Keratinocyte (primary cell): ENCODE results near the gene PLD4. TPM values are rescaled to one million over a fixed set of nuclear protein-coding genes. Genes with fewer than 3 reads are reported as not detected.
"Not testable (repeated sequence)": the region's sequence is repeated elsewhere in the genome, so short reads cannot be mapped to it uniquely, and the experiment has no call there.

ENCODE experiments used
- DNase-seq: peaks from one replicate; pipeline ENCODE4 v3.0.0-alpha.2; 2011; ENCODE audit warnings: low read depth, missing footprints, low spot score
- FAIRE-seq: peaks from 2 replicates; lab custom pipeline; 2011; peaks lifted over from hg19 to GRCh38; lab: Jason Lieb, UNC
- H2AFZ ChIP-seq: 2 replicates; pipeline ENCODE4 v1.6.0; 2012; ENCODE audit warnings: low read length, control low read depth, inconsistent platforms; ENCODE audit not compliant: control insufficient read depth
- H3K27ac ChIP-seq: 2 replicates; pipeline ENCODE4 v1.5.1; 2011; ENCODE audit warnings: low read length; ENCODE audit not compliant: control insufficient read depth, insufficient read depth
- H3K27me3 ChIP-seq: 3 replicates; pipeline ENCODE4 v1.6.0; 2011; ENCODE audit warnings: low read length; ENCODE audit not compliant: control insufficient read depth, insufficient read depth; ENCODE audit errors: extremely low read depth
- H3K36me3 ChIP-seq, 2 experiments: 2 replicates in 1 of 2; 3 replicates in 1 of 2; pipeline ENCODE4 v1.5.1; 2011; ENCODE audit warnings: low read length in 2 of 2, mild to moderate bottlenecking in 1 of 2; ENCODE audit not compliant: control insufficient read depth in 2 of 2, insufficient read depth in 2 of 2; ENCODE audit errors: extremely low read depth in 1 of 2
- H3K4me1 ChIP-seq: 3 replicates; pipeline ENCODE4 v1.5.1; 2011; ENCODE audit warnings: low read length; ENCODE audit not compliant: control insufficient read depth, insufficient read depth; ENCODE audit errors: extremely low read depth
- H3K4me2 ChIP-seq: 3 replicates; pipeline ENCODE4 v1.6.0; 2011; ENCODE audit warnings: low read depth, low read length; ENCODE audit not compliant: control insufficient read depth, insufficient read depth; ENCODE audit errors: extremely low read depth
- H3K4me3 ChIP-seq, 3 experiments: fragments of 200-600 bp in 1 of 3; sonication (generic) in 1 of 3; 2 replicates in 2 of 3; 3 replicates in 1 of 3; pipeline ENCODE4 v1.5.1; 2011 to 2016; ENCODE audit warnings: low read length in 3 of 3, mild to moderate bottlenecking in 3 of 3, control low read depth in 2 of 3, inconsistent platforms in 1 of 3, low read depth in 1 of 3, mixed read lengths in 1 of 3, mixed run types in 1 of 3, moderate library complexity in 1 of 3; ENCODE audit not compliant: control insufficient read depth in 2 of 3, insufficient read depth in 2 of 3; ENCODE audit errors: extremely low read depth in 1 of 3
- H3K79me2 ChIP-seq: 2 replicates; pipeline ENCODE4 v1.6.0; 2012; ENCODE audit warnings: low read length; ENCODE audit not compliant: control insufficient read depth, insufficient read depth
- H3K9ac ChIP-seq: 3 replicates; pipeline ENCODE4 v1.6.0; 2011; ENCODE audit warnings: low read length; ENCODE audit not compliant: control insufficient read depth, insufficient read depth; ENCODE audit errors: extremely low read depth
- H3K9me1 ChIP-seq: 3 replicates; pipeline ENCODE4 v1.6.0; 2011; ENCODE audit warnings: low read length; ENCODE audit not compliant: control insufficient read depth, insufficient read depth; ENCODE audit errors: extremely low read depth
- H3K9me3 ChIP-seq: 2 replicates; pipeline ENCODE4 v1.5.1; 2012; ENCODE audit warnings: low read depth, low read length; ENCODE audit not compliant: control insufficient read depth
- H4K20me1 ChIP-seq: 3 replicates; pipeline ENCODE4 v1.6.0; 2011; ENCODE audit warnings: low read length; ENCODE audit not compliant: control insufficient read depth, insufficient read depth; ENCODE audit errors: extremely low read depth
- EZH2 ChIP-seq: IDR thresholded peaks from one replicate; pipeline ENCODE4 v1.6.1; 2012; ENCODE audit warnings: inconsistent platforms, mild to moderate bottlenecking, low read length, moderate library complexity
- dilution Hi-C: fragments of 300-500 bp; cut with MboI; formaldehyde crosslinking; loops from one replicate; pipeline ENCODE4 v1.7.0; 2020; ENCODE audit warnings: low sequenced_read_pairs; ENCODE audit not compliant: extremely low pct_ligation_motif_present
- polyA plus RNA-seq, 5 experiments: library from polyadenylated mRNA; depleted of rRNA in 3 of 5; stranded (reverse) in 3 of 5; stranded (forward) in 1 of 5; unstranded in 1 of 5; fragments of >200 nt; gene quantifications; 1 replicate in 1 of 5; 2 replicates in 3 of 5; 3 replicates in 1 of 5; pipeline versions ENCODE4 v1.2.1 to v1.2.3, GENCODE V29; 2011 to 2012; ENCODE audit warnings: missing spikeins in 2 of 5, low read depth in 1 of 5, low replicate concordance in 1 of 5
- TF ChIP-seq, protein P1 (sequence below), 3 experiments: IDR thresholded peaks in 1 of 3; conservative IDR thresholded peaks in 1 of 3; optimal IDR thresholded peaks in 1 of 3; 2 replicates in 2 of 3; 3 replicates in 1 of 3; pipeline versions ENCODE3 to v1.5.1; 2011; ENCODE audit warnings: low read length in 3 of 3, mild to moderate bottlenecking in 3 of 3, moderate library complexity in 2 of 3, control low read depth in 1 of 3, inconsistent platforms in 1 of 3; ENCODE audit not compliant: insufficient read depth in 2 of 3; ENCODE audit errors: extremely low read depth in 1 of 3

The PLD4 gene
- polyA plus RNA-seq, 1 donor (not counting 4 experiments of a cell fraction or from before 2014, with no cell fraction given) = not detected

DNA sequence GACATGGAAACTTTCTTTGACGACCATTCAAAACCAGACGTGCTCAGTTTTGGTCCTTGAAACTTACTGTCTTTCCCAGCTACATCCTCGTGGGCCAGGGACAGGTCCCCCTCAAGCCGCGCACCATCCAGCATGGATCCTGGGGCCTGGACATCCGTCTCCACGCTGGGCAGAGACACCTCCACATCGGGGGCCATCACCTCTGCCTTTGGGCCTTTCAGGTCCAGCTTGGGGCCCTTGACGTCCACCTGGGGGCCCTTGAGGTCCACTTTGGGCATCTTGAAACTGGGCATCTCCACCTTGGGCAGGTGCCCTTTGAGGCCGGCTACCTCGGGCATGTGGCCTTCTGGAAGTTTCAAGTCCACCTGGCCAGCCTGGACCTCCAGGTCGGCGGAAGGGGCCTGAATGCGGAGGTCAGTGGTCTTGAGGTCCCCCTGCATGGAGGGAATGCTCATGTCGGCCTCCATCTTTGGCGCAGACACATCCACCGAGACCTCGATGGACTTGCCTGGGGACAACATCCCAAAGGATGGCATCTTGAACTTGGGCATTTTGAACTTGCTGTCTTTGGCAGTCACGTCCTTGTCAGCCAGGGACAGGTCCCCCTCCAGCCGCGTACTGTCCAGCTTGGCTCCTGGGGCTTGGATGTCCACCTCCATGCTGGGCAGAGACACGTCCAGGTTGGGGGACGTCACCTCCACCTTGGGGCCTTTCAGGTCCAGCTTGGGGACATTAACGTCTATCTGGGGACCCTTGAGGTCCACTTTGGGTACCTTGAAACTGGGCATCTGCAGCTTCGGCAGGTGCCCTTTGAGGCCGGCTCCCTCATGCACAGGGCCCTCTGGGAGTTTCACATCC, 17.1 kb downstream of the PLD4 start:
- FAIRE-seq (no peak), DNase-seq (no peak)
- no peaks in the 10 kb centered on the region for H3K27me3 ChIP-seq
- H3K79me2 ChIP-seq = no peaks in the 10 kb centered on the region
- no peak overlapping the region for H3K4me3 ChIP-seq
- peaks cover 27 to 37% of the 10 kb centered on the region in 2 experiments for H3K36me3 ChIP-seq
- H3K9me3 ChIP-seq = no peaks in the 10 kb centered on the region
- dilution Hi-C loops = no loop called here
- TF ChIP-seq, protein P1, sequence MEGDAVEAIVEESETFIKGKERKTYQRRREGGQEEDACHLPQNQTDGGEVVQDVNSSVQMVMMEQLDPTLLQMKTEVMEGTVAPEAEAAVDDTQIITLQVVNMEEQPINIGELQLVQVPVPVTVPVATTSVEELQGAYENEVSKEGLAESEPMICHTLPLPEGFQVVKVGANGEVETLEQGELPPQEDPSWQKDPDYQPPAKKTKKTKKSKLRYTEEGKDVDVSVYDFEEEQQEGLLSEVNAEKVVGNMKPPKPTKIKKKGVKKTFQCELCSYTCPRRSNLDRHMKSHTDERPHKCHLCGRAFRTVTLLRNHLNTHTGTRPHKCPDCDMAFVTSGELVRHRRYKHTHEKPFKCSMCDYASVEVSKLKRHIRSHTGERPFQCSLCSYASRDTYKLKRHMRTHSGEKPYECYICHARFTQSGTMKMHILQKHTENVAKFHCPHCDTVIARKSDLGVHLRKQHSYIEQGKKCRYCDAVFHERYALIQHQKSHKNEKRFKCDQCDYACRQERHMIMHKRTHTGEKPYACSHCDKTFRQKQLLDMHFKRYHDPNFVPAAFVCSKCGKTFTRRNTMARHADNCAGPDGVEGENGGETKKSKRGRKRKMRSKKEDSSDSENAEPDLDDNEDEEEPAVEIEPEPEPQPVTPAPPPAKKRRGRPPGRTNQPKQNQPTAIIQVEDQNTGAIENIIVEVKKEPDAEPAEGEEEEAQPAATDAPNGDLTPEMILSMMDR (optimal IDR thresholded peaks at IDR 0.05 in 1 of 3, IDR thresholded peaks at IDR 0.05 in 1 of 3, conservative IDR thresholded peaks at IDR 0.05 in 1 of 3; ENCODE audit: extremely low read depth in 1 of 3, insufficient read depth in 2 of 3, low read length in 3 of 3) = no peak
- no peak for TF ChIP-seq EZH2
- no peak overlapping the region for H3K9ac ChIP-seq
- no peak overlapping the region for H3K4me2 ChIP-seq
- H4K20me1 ChIP-seq = no peaks in the 10 kb centered on the region
- H2AFZ ChIP-seq = no peak overlapping the region
- H3K4me1 ChIP-seq = no peaks in the 10 kb centered on the region
- no peak overlapping the region for H3K27ac ChIP-seq
- H3K9me1 ChIP-seq = peaks cover 2% of the 10 kb centered on the region

DNA sequence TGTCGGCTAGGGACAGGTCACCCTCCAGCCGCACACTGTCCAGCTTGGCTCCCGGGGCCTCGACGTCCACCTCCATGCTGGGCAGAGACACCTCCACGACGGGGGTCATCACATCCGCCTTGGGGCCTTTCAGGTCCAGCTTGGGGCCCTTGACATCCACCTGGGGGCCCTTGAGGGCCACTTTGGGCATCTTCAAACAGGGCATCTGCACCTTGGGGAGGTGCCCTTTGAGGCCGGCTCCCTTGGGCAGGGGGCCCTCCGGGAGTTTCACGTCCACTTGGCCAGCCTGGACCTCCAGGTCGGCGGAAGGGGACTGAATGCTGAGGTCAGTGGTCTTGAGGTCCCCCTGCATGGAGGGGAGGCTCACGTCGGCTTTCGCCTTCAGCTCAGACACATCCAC, 17.9 kb downstream of the PLD4 start:
- Histone ChIP-seq H3K9me1 (peaks cover 2% of the 10 kb centered on the region), H3K9ac (no peak overlapping the region), H3K4me2 (no peak overlapping the region), H4K20me1 (no peaks in the 10 kb centered on the region), H3K4me3 (no peak overlapping the region), H3K9me3 (no peaks in the 10 kb centered on the region), H3K27me3 (no peaks in the 10 kb centered on the region), H3K4me1 (no peaks in the 10 kb centered on the region), H3K27ac (no peak overlapping the region), H3K36me3 (peaks cover 27 to 41% of the 10 kb centered on the region in 2 experiments), H2AFZ (no peak overlapping the region), H3K79me2 (no peaks in the 10 kb centered on the region)
- TF ChIP-seq EZH2 = no peak
- TF ChIP-seq, protein P1 (optimal IDR thresholded peaks at IDR 0.05 in 1 of 3, IDR thresholded peaks at IDR 0.05 in 1 of 3, conservative IDR thresholded peaks at IDR 0.05 in 1 of 3; ENCODE audit: extremely low read depth in 1 of 3, insufficient read depth in 2 of 3, low read length in 3 of 3) = no peak
- DNase-seq = no peak
- dilution Hi-C loops = no loop called here
- no peak for FAIRE-seq

DNA sequence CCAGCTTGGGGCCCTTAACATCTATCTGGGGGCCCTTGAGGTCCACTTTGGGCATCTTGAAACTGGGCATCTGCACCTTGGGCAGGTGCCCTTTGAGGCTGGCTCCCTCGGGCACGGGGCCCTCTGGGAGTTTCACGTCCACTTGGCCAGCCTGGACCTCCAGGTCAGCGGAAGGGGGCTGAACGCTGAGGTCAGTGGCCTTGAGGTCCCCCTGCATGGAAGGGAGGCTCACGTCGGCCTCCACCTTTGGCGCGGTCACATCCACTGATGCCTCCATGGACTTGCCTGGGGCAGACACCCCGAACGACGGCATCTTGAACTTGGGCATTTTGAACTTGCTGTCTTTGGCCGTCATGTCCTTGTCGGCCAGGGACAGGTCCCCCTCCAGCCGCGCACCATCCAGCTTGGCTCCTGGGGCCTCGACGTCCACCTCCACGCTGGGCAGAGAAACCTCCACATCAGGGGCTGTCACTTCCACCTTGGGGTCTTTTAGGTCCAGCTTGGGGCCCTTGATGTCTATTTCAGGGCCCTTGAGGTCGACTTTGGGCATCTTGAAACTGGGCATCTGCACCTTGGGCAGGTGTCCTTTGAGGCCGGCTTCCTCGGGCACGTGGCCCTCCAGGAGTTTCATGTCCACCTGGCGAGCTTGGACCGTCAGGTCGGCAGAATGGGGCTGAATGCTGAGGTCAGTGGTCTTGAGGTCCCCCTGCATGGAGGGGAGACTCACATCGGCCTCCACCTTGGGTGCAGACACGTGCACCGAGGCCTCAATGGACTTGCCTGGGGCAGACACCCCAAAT, 18.7 kb downstream of the PLD4 start:
- FAIRE-seq, H4K20me1 ChIP-seq, H3K4me2 ChIP-seq, H3K27me3 ChIP-seq, DNase-seq, H3K9me1 ChIP-seq, H2AFZ ChIP-seq, dilution Hi-C loops, H3K9ac ChIP-seq, H3K27ac ChIP-seq, H3K79me2 ChIP-seq, H3K4me3 ChIP-seq, H3K4me1 ChIP-seq, H3K9me3 ChIP-seq: not testable (repeated sequence)
- H3K36me3 ChIP-seq = peaks cover 27 to 43% of the 10 kb centered on the region in 2 experiments
